H1 (cell line): ENCODE data around the gene IFNGR1. TPM values are rescaled to one million over a fixed set of nuclear protein-coding genes. Genes with fewer than 3 reads are reported as not detected.

Experiments used
- CTCF ChIA-PET: fragments of 300-600 bp; sonication (Branson Sonifier 250); formaldehyde crosslinking; loops from one replicate; lab custom pipeline; 2021; ENCODE audit not compliant: partially characterized antibody; lab: Charles Lee
- POLR2A ChIA-PET: fragments of 300-600 bp; sonication (Branson Sonifier 250); formaldehyde crosslinking; loops from one replicate; lab custom pipeline; 2021; ENCODE audit warnings: inconsistent platforms; ENCODE audit not compliant: partially characterized antibody; lab: Charles Lee
- DNase-seq, 2 experiments: peaks; one replicate each; pipeline versions ENCODE4 v3.0.0 to v3.0.0-alpha.2; 2010 to 2022; ENCODE audit warnings: low spot score in 2 of 2, low read depth in 1 of 2, mixed read lengths in 1 of 2
- FAIRE-seq: peaks from 2 replicates; lab custom pipeline; 2011; peaks lifted over from hg19 to GRCh38; lab: Jason Lieb, UNC
- H2AFZ ChIP-seq: 2 replicates; pipeline ENCODE4 v1.8.1; 2012; ENCODE audit warnings: low read length, inconsistent platforms
- H2AK5ac ChIP-seq: 2 replicates; pipeline ENCODE4 v1.6.1; 2013; ENCODE audit warnings: low read depth, low read length
- H2BK120ac ChIP-seq: replicated peaks from 2 replicates; pipeline ENCODE3; 2013; ENCODE audit warnings: low read depth, low read length, inconsistent platforms
- H2BK12ac ChIP-seq: 2 replicates; pipeline ENCODE4 v1.6.1; 2013; ENCODE audit warnings: low read depth, low read length
- H2BK15ac ChIP-seq: 2 replicates; pipeline ENCODE4 v1.6.1; 2013; ENCODE audit warnings: low read length
- H2BK20ac ChIP-seq: 2 replicates; pipeline ENCODE4 v1.6.1; 2013; ENCODE audit warnings: low read length
- H2BK5ac ChIP-seq: 2 replicates; pipeline ENCODE4 v1.6.1; 2013; ENCODE audit warnings: low read depth, low read length
- H3K14ac ChIP-seq: 2 replicates; pipeline ENCODE4 v1.6.1; 2013; ENCODE audit warnings: inconsistent platforms; ENCODE audit not compliant: insufficient read length
- H3K18ac ChIP-seq: 2 replicates; pipeline ENCODE4 v1.6.1; 2013; ENCODE audit warnings: low read length; ENCODE audit errors: extremely low read depth
- H3K23ac ChIP-seq: 2 replicates; pipeline ENCODE4 v1.6.1; 2013; ENCODE audit warnings: inconsistent platforms; ENCODE audit not compliant: insufficient read length
- H3K23me2 ChIP-seq: 2 replicates; pipeline ENCODE4 v1.6.1; 2013; ENCODE audit warnings: low read depth, low read length
- H3K27ac ChIP-seq: 2 replicates; pipeline ENCODE4 v1.6.1; 2011; ENCODE audit warnings: low read depth, low read length, inconsistent platforms
- H3K27me3 ChIP-seq, 4 experiments: replicated peaks in 1 of 4; 1 replicate in 1 of 4; 2 replicates in 3 of 4; pipeline versions ENCODE4 v1.6.1 to v1.8.1; 2011 to 2013; ENCODE audit warnings: low read length in 3 of 4, mild to moderate bottlenecking in 3 of 4, inconsistent platforms in 2 of 4, mixed read lengths in 2 of 4, moderate library complexity in 1 of 4; ENCODE audit not compliant: control insufficient read depth in 3 of 4, insufficient read depth in 3 of 4; ENCODE audit errors: extremely low read depth in 1 of 4
- H3K36me3 ChIP-seq, 4 experiments: 2 replicates each; pipeline versions ENCODE4 v1.6.1 to v1.8.1; 2011 to 2013; ENCODE audit warnings: mild to moderate bottlenecking in 4 of 4, low read length in 3 of 4, moderate library complexity in 2 of 4, control low read depth in 1 of 4, inconsistent platforms in 1 of 4; ENCODE audit not compliant: insufficient read depth in 4 of 4, control insufficient read depth in 2 of 4
- H3K4ac ChIP-seq: replicated peaks from 2 replicates; pipeline ENCODE3; 2013; ENCODE audit warnings: low read length, low read depth, mixed read lengths, inconsistent platforms; ENCODE audit not compliant: insufficient read length
- H3K4me1 ChIP-seq, 4 experiments: replicated peaks in 1 of 4; 1 replicate in 1 of 4; 2 replicates in 3 of 4; pipeline versions ENCODE4 v1.6.1 to v1.8.1; 2011 to 2013; ENCODE audit warnings: low read length in 3 of 4, inconsistent platforms in 2 of 4, mixed read lengths in 1 of 4; ENCODE audit not compliant: insufficient read depth in 4 of 4, control insufficient read depth in 3 of 4
- H3K4me2 ChIP-seq, 2 experiments: 2 replicates each; pipeline versions ENCODE4 v1.6.1 to v1.8.1; 2011 to 2013; ENCODE audit warnings: low read depth in 2 of 2, low read length in 2 of 2, control low read depth in 1 of 2, inconsistent platforms in 1 of 2, mild to moderate bottlenecking in 1 of 2; ENCODE audit not compliant: insufficient read depth in 1 of 2
- H3K4me3 ChIP-seq, 4 experiments: fragments of 200-600, 300-600 bp in 1 of 4; sonication (generic), shearing (Covaris generic), sonication (Bioruptor Twin) in 1 of 4; 2 replicates each; pipeline versions ENCODE4 v1.5.1 to v1.8.1; 2011 to 2016; ENCODE audit warnings: low read length in 4 of 4, low read depth in 3 of 4, control low read depth in 2 of 4, inconsistent platforms in 2 of 4, mild to moderate bottlenecking in 2 of 4, mixed read lengths in 1 of 4, moderate library complexity in 1 of 4; ENCODE audit not compliant: insufficient read depth in 2 of 4; ENCODE audit errors: extremely low read depth in 1 of 4
- H3K56ac ChIP-seq: replicated peaks from 2 replicates; pipeline ENCODE3; 2013; ENCODE audit warnings: low read depth, mild to moderate bottlenecking, mixed read lengths, low read length, inconsistent platforms; ENCODE audit not compliant: insufficient read length
- H3K79me1 ChIP-seq: 2 replicates; pipeline ENCODE4 v1.6.1; 2013; ENCODE audit warnings: low read depth, low read length, control low read depth
- H3K79me2 ChIP-seq, 2 experiments: 2 replicates each; pipeline versions ENCODE4 v1.6.1 to v1.8.1; 2012 to 2013; ENCODE audit warnings: low read length in 2 of 2, mild to moderate bottlenecking in 2 of 2, inconsistent platforms in 1 of 2; ENCODE audit not compliant: insufficient read depth in 2 of 2, control insufficient read depth in 1 of 2
- H3K9ac ChIP-seq, 4 experiments: replicated peaks in 1 of 4; 1 replicate in 1 of 4; 2 replicates in 3 of 4; pipeline versions ENCODE4 v1.6.1 to v1.8.1; 2011 to 2013; ENCODE audit warnings: low read depth in 3 of 4, low read length in 3 of 4, control low read depth in 2 of 4, mild to moderate bottlenecking in 2 of 4, moderate library complexity in 2 of 4, inconsistent platforms in 1 of 4; ENCODE audit errors: extremely low read depth in 1 of 4
- H3K9me3 ChIP-seq, 2 experiments: 2 replicates each; pipeline versions ENCODE4 v1.6.1 to v1.8.1; 2012 to 2013; ENCODE audit warnings: mild to moderate bottlenecking in 2 of 2, moderate library complexity in 2 of 2, control low read depth in 1 of 2, inconsistent platforms in 1 of 2, low read depth in 1 of 2, low read length in 1 of 2, mixed read lengths in 1 of 2; ENCODE audit not compliant: insufficient read depth in 2 of 2
- H4K20me1 ChIP-seq, 2 experiments: replicated peaks in 1 of 2; 2 replicates each; pipeline versions ENCODE3 to v1.8.1; 2011 to 2013; ENCODE audit warnings: inconsistent platforms in 2 of 2, low read length in 2 of 2, mild to moderate bottlenecking in 1 of 2; ENCODE audit not compliant: insufficient read depth in 2 of 2, control insufficient read depth in 1 of 2
- H4K5ac ChIP-seq: 2 replicates; pipeline ENCODE4 v1.6.1; 2013; ENCODE audit warnings: low read length, low read depth, mixed read lengths, inconsistent platforms; ENCODE audit not compliant: insufficient read length
- H4K8ac ChIP-seq: 2 replicates; pipeline ENCODE4 v1.8.0; 2013; ENCODE audit warnings: mild to moderate bottlenecking, moderate library complexity, low read length, inconsistent platforms; ENCODE audit not compliant: insufficient read depth; ENCODE audit errors: extremely low read depth
- H4K91ac ChIP-seq: replicated peaks from 2 replicates; pipeline ENCODE3; 2013; ENCODE audit warnings: low read length, mixed read lengths, inconsistent platforms; ENCODE audit not compliant: insufficient read length
- ATF3 ChIP-seq: IDR thresholded peaks from 2 replicates; pipeline ENCODE4 v1.6.1; 2011; ENCODE audit warnings: low read depth, mild to moderate bottlenecking, low read length; ENCODE audit not compliant: insufficient read depth
- CBX5 ChIP-seq: fragments of 300-800, 300-1000 bp; sonication (generic); IDR thresholded peaks from 2 replicates; pipeline ENCODE4 v1.7.1; 2016; ENCODE audit warnings: antibody characterized with exemption, low read length, low read depth
- CEBPB ChIP-seq: IDR thresholded peaks from 2 replicates; pipeline ENCODE4 v1.6.1; 2012; ENCODE audit warnings: low read depth, low read length
- CHD2 ChIP-seq: IDR thresholded peaks from 2 replicates; pipeline ENCODE4 v1.6.1; 2012; ENCODE audit warnings: low read length, improper control_type of control experiment
- EP300 ChIP-seq, 2 experiments: IDR thresholded peaks; 1 replicate in 1 of 2; 2 replicates in 1 of 2; pipeline ENCODE4 v1.6.1; 2011 to 2012; ENCODE audit warnings: low read depth in 2 of 2, low read length in 2 of 2, mild to moderate bottlenecking in 2 of 2, borderline replicate concordance in 1 of 2, inconsistent platforms in 1 of 2, moderate library complexity in 1 of 2
- EZH2 ChIP-seq: fragments of 200-600 bp; sonication (generic); IDR thresholded peaks from 2 replicates; pipeline ENCODE4 v1.7.1; 2012; ENCODE audit warnings: low read depth, mild to moderate bottlenecking, moderate library complexity, low read length, inconsistent platforms; ENCODE audit not compliant: severe bottlenecking
- GABPA ChIP-seq: IDR thresholded peaks from 2 replicates; pipeline ENCODE4 v1.6.1; 2011; ENCODE audit warnings: mild to moderate bottlenecking, low read length, moderate library complexity, borderline replicate concordance; ENCODE audit not compliant: insufficient read depth
- HDAC6 ChIP-seq: IDR thresholded peaks from one replicate; pipeline ENCODE4 v1.7.1; 2012; ENCODE audit warnings: low read depth, mild to moderate bottlenecking, inconsistent platforms, low read length, moderate library complexity
- JUND ChIP-seq: IDR thresholded peaks from 2 replicates; pipeline ENCODE4 v1.6.1; 2011; ENCODE audit warnings: mild to moderate bottlenecking, improper control_type of control experiment, low read length
- KDM4A ChIP-seq: IDR thresholded peaks from one replicate; pipeline ENCODE4 v1.7.1; 2012; ENCODE audit warnings: low read depth, mild to moderate bottlenecking, moderate library complexity, low read length, inconsistent platforms; ENCODE audit not compliant: severe bottlenecking
- RFX5 ChIP-seq: IDR thresholded peaks from 2 replicates; pipeline ENCODE4 v1.6.1; 2011; ENCODE audit warnings: low read depth, low read length, improper control_type of control experiment, borderline replicate concordance
- RNF2 ChIP-seq: fragments of 200-900, 300-1000 bp; sonication (generic); IDR thresholded peaks from 2 replicates; pipeline ENCODE4 v1.7.1; 2016; ENCODE audit warnings: borderline replicate concordance, low read depth, mild to moderate bottlenecking, antibody characterized with exemption, low read length; ENCODE audit not compliant: poor library complexity, severe bottlenecking; ENCODE audit errors: missing control alignments
- SP4 ChIP-seq: IDR thresholded peaks from 2 replicates; pipeline ENCODE4 v1.6.1; 2012; ENCODE audit warnings: low read length, inconsistent platforms
- SUZ12 ChIP-seq: fragments of 200-600 bp; sonication (generic); IDR thresholded peaks from 2 replicates; pipeline ENCODE4 v1.6.1; 2012; ENCODE audit warnings: mild to moderate bottlenecking, inconsistent platforms, low read length, moderate library complexity, mixed read lengths
- WGBS, 2 experiments: shearing (Covaris generic) in 1 of 2; methylation state at CpG; one replicate each; pipeline versions ENCODE4 v1.1.6 to v1.1.7; 2013 to 2015; ENCODE audit warnings: low lambda C conversion rate in 2 of 2, mixed read lengths in 2 of 2, inconsistent platforms in 1 of 2, low coverage in 1 of 2, missing lambda C conversion rate in 1 of 2; ENCODE audit not compliant: insufficient replicate concordance in 2 of 2, insufficient coverage in 1 of 2, insufficient read length in 1 of 2; ENCODE audit errors: extremely low coverage in 1 of 2, missing lambda C conversion rate in 1 of 2; 5-methylcytosine and 5-hydroxymethylcytosine counted together
- polyA plus RNA-seq, 7 experiments: library from polyadenylated mRNA; depleted of rRNA in 3 of 7; stranded (reverse) in 5 of 7; unstranded in 2 of 7; fragments of >200 nt in 5 of 7; fragments of 200-250 nt in 2 of 7; gene quantifications; 1 replicate in 5 of 7; 2 replicates in 1 of 7; 4 replicates in 1 of 7; pipeline versions ENCODE4 v1.2.1 to v1.2.3, GENCODE V29; 2011 to 2013; ENCODE audit warnings: missing spikeins in 2 of 7, mixed read lengths in 2 of 7
- total RNA-seq: library from RNA; stranded (reverse); fragmentation: NEBNext Ultra II Directional; extraction: Animal tissue kit (Norgen Biotek cat#: 25700); gene quantifications from 2 replicates; pipeline ENCODE4 v1.2.1, GENCODE V29; 2021

The IFNGR1 gene
- total and polyA plus RNA-seq, 2 of the 8 experiments (the other 6 are each of a cell fraction or from before 2014, with no cell fraction given), result 9.7 to 20.9 TPM

- WGBS, 2 experiments, result 67% methylated on average over 1 of the region's 1 CpG; no CpG with 5 or more reads in 1 of the 2 experiments
- Histone ChIP-seq H3K79me2 (no peaks in the 10 kb centered on the region), H3K18ac (no peak overlapping the region), H2BK20ac (no peak overlapping the region), H2AK5ac (no peak overlapping the region), H3K9me3 (peaks cover 13% of the 10 kb centered on the region in 2 experiments), H4K91ac (no peak overlapping the region), H3K9ac (no peak overlapping the region), H2AFZ (no peak overlapping the region), H3K4ac (no peak overlapping the region), H3K4me2 (no peak overlapping the region), H3K4me1 (peaks cover 0 to 6% (median 3%) of the 10 kb centered on the region in 4 experiments; a peak in 3 of 7 replicates), H3K23me2 (no peaks in the 10 kb centered on the region), H4K8ac (no peak overlapping the region), H3K23ac (no peak overlapping the region), H3K27me3 (no peaks in the 10 kb centered on the region), H2BK5ac (no peak overlapping the region), H4K20me1 (no peaks in the 10 kb centered on the region), H4K5ac (no peak overlapping the region), H2BK120ac (no peak overlapping the region), H3K27ac (no peak overlapping the region), H3K56ac (no peak overlapping the region), H3K4me3 (no peak overlapping the region), H2BK12ac (no peak overlapping the region), H2BK15ac (no peak overlapping the region), H3K14ac (no peak overlapping the region), H3K79me1 (no peaks in the 10 kb centered on the region), H3K36me3 (no peaks in the 10 kb centered on the region; a peak in 1 of 8 replicates)
- ChIA-PET CTCF (interaction anchor here (0.6 to 1.6 kb wide), 3 partner anchors 76 to 1898 kb away, joined by 3 to 5 read pairs (median 4); no protein-coding TSS in a partner anchor), POLR2A (no interaction called here)
- DNase-seq, result no peak
- FAIRE-seq, result no peak
- TF ChIP-seq RNF2 (no peak), JUND (no peak), ATF3 (no peak), KDM4A (no peak), SUZ12 (no peak), CBX5 (no peak), SP4 (no peak), EZH2 (no peak), RFX5 (no peak), HDAC6 (no peak), EP300 (IDR thresholded peaks at IDR 0.05; ENCODE audit: borderline replicate concordance in 1 of 2, low read depth in 2 of 2, low read length in 2 of 2) (no peak), CEBPB (no peak), GABPA (no peak), CHD2 (no peak)
Measured at GRCh38 chr6:137171053-137171374, 48.2 kb downstream of the IFNGR1 start.
